Activated CD8-positive, alpha-beta memory T cell treated with anti-CD3 and anti-CD28 coated beads, Interleukin-2, amount 50 U/mL, for 4 hours (primary cell): ENCODE measurements around the gene EIF2A.
"Not testable (repeated sequence)": the region's sequence is repeated elsewhere in the genome, so short reads cannot be mapped to it uniquely, and the experiment has no call there.

Source experiments
- DNase-seq: peaks from one replicate; pipeline ENCODE4 v3.0.0-alpha.2; 2020

The EIF2A gene

DNA sequence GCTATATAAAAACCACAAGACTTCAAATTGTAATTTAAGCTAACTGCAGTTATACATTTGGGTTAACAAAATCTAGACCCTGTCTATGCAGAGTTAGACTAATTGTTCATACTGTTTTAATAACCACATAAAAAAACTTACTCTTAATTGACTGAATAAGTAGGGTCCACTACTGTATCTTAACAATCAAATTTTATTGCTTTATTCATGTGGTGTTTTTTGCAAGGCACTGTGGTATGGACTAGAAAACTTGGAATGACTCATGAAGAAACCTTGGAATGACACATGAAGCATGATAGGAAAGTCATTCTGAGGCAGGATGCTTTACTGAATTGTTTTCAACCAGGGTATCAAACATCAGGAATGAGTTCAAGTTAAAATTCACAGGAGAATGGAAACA is 2.5 kb upstream of the EIF2A start:
- no peak for DNase-seq

DNA sequence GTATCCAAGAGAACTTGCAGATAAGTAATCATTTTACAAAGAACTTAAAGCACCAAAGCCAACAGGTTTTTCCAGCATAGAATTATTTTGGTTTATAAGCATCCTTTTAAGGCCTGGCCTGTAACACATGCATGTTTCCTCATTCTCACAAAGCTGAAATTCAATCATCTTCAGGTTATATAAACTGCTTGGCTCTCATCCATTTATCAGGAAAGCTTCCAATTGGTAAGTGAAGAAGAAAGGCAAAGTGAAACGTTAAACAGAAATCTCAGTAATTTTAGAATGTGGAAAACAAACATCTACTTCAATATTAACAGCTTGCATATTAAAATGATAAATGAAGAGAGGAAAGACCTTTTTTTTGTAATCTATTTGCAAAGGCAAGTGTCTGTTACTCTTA is 1.9 kb upstream of the EIF2A start:
- DNase-seq, result no peak

DNA sequence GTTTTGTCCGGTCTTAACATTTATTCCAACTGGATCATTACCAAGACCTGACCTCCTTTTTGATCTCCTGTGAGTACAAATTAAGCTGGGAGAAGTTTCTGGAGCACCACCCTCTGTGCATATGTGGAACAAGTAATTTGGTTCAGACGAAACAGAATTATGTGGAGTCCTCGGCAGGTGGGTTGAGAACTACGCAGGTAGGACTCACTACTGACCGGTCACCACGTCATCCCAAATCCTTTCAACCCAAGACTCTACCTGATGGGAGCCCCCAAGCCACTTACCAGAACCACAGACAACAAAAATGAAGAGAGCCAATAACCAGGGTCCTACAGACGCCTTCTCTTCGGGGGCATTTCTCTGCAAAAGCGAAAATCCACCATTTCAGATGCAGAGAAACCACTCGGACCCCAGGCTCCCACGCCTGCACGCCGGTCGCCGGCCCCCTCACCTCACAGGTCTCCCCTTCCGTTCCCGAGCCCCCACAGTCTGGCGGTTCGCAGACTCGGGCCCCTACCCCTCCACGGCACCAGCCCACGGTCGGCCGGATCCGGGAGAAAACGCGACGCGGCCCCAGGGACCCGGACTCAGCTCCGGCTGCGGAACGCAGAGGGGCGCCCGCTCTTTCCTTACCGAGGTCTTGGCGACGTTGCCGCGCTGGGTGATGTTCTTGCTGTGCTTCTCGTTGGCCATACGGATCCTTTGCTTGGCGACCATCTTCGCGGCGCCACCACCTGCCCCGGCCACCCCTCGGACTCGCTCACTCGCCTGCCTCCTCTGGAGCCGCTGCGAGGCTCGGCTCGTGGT is 965 bp upstream of the EIF2A start:
- peak; percentile 46 for DNase-seq

DNA sequence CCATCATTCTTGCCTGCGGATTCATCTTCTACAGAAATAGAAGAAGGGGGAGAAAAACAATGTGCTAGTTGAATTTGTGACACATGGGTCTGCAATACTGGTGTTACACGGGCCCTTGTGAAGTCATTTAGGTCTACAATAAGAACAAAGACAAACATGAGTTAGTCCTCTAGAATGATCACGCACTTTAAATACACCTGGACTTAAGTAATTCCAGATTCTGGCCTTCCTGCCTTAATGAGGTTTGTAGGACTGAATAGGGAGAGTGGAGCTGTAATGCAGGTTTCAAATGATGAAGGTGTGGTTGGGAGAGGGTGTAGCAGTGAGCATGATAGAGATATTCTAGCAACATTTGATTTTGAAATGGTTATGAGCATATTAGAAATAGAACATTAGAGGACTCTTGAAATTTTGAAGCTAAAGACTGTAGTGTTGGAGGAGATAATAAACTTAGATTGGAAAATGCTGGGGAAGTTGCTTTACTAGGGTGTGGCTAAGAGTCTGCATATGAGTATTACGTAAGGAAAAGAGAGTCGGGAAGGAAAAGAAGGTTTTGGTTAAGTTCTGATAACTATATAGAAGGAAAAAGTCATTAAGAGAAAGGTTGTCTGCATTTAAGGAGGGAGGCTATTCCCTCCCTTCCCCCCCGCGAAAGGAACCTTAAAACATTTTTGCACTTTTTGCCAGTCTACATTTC is 606 bp downstream of the EIF2A start:
- DNase-seq, result no peak

DNA sequence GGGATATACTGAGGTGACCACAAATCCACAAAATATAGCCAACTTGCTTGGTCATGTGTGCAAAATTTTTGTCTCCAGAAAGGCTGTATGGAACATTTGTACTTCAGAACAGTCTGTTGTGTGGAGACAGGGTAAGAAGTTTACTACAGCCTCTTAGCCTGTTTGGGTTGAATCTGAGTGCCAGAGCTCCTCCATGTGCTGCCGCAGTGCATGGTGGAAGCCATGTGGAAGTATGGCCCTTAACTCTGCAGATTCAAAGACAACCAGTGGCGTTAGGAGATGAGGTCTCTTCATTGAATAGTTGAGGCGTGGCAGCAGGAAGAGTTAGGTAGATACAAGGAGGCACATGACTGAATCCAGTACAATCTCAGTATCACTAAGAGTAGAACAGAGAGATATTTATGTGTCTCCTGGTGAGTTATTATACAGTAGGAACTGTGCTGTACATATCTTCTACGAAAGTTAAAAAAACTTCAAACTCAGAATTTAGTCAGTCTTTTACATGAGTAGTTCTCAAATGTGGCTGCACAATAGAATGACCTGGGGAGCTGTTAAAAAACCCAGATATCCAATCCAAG is 9.4 kb downstream of the EIF2A start:
- no peak for DNase-seq

DNA sequence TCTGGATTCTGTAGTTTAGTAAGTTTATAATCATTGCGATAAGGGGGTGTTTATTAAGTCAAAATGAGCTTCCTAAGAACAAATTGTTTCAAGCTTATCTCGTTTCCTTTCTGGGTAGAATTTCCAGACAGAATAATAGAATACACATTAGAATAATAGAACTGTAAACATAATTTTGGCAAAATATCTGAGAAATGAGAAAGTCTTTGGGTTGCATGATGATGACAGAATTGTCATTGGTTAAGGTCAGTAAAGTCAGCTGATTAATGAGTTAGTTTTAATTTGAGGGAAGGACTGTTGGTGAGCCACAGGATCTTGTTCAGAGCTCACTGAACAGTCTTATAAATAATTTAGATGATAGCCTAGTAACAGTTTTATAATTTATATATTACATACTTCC is 10.2 kb downstream of the EIF2A start:
- DNase-seq, result no peak

DNA sequence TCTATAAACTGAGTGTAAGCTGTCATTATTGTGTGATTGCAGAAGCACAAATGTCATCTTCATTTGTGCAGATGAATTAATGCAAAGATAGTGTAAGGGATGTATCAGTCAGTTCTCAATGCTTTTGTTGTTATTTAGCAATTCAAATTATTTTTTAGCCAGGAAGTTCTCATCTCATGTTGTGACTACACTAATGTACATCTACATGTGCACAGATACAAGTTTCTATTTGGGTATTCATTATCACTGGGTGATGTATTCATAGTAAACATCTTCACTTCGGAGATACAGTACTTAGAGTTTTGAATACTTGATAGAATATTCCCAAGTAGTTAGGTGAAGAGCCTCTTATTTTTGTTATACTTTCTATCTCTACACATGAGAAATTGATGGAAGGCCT is 11.1 kb downstream of the EIF2A start:
- no peak for DNase-seq

DNA sequence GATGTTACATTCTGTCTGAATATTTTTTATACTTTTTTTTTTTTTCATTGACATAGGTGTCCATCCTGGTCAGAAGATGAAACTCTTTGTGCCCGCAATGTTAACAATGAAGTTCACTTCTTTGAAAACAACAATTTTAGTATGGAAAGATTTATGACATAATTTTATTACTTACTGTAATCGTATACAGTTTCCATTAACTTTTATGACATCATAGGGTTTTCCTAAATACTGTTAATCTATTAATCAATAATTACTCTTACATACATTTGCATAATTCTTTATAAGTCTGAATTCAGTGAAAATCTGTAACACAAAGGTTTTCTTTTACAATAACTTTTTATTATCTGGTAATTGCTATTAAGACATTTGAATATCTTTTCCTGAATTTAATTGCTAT is 17.7 kb downstream of the EIF2A start:
- DNase-seq, result no peak

DNA sequence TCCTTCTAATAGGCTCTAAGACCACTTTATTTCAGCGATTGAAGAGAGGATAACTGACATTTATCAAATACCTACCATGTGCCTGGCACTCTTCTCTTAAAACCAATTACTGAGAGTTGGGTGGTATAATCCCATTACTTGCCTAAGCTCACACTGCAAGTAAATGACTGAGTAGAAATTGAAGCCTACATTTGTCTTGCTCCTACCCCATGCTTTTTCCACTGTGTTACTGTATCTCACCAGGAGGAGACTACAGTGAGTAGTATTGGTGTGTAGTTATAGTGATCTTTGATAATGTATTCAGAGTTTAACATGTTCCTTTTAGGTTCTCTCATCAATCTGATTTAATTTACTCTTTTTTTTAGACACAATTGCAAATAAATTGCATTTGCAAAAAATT is 20.7 kb downstream of the EIF2A start:
- no peak for DNase-seq

DNA sequence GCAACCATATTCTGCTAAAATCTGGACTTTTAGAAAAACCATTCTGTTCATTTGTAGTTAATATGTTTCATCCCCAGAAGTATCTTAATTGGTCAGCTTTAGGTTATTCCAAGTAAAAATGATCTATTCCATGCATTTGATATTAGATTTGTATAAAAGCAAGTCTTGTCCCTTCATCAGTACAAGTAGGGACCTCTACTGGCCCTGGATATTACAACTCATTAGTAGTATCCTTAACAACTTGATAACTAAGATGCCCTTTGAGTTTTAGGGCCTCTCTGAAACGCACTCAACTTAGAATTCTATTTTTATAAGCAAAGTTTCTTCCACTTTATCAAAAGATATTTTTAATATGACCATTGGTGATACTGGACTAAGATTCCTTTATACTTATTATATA is 31.3 kb downstream of the EIF2A start:
- no peak for DNase-seq

DNA sequence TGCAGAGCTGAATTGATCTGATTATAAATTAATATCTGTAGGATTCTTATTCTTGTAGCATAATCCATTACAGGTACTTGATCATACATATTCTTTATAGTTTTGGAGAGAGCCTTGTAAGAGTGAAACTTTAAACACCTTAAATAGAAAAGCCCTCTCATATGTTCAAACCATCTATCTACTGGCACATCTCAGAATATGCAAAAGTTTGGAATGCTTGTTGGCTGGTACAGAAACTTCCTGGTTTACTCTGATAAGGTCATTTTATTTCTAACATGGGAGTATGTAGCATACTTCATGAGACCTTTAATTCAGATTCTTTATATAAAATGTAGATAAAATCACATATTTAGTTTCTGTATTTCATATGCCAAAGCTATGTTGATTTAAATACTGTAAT is 34.6 kb downstream of the EIF2A start:
- DNase-seq, result no peak

DNA sequence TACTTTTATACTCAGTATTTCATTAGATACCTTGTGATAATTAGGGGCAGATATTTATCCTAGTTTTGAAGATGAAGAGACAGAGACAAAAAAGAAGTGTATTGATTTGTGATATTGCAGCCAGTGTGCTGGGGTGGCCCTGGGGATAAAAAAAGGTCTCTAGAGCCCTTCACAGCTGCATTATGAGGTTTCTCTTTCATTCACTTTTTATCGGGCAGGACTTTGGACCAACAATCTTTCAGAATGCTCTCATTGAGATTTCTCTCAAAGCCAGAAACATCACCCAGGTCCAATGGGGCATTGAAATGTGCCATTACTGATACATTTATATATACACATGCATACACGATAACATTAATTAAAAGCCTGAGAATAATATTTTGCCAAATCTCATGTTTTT is 36.0 kb downstream of the EIF2A start:
- no peak for DNase-seq

DNA sequence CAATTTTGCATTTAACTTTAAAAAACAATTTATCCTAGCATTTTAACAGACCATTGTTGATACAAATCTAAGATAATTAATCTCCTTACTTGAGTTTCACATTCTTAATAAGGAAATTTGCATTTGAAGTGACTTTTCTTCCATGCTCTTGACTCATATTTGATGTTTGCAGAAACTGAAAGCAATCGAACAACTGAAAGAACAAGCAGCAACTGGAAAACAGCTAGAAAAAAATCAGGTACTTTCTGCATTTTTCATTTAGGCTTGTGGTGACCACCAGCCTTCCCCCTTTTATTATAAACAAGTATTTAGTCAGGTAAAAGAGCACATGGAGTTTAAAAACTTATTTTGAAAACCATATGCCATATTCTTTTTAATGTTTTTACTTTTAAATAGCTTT is 36.4 kb downstream of the EIF2A start:
- no peak for DNase-seq

DNA sequence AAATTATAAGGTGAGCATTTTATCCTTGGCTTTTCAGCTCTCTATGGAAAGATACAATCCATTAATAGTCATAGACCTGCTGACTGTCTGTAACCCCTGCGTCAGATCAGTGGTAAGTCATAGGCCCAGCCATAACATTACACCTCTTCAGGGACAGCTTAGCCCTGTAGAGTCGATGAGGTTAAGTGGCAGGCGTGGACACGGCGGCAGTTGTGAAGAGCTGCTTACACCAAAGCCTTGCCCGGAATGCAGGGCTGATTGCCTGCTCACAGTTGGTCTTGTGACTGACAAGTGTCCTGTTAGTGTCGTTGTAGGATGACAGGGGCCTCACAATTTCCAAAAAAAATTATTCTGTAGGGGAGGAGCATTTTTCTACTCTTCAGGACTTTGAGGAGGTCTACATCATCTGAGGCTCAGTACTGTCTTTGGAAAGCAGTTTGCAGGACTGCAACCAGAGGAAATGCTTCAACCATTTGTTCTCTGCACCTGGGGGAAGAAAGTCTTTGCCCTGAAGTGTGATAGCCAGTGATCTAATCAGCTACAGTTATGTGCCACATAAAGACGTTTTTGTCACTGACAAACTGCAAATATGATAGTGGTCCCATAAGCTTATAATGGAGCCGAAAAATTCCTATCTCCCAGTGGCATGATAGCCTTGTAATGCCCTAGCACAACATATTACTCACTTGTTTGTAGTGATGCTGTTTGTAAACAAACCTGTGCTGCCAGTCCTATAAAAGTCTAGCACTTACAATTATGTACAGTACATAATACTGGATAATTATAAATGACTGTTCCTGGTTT is 41.6 kb downstream of the EIF2A start:
- no peak for DNase-seq

DNA sequence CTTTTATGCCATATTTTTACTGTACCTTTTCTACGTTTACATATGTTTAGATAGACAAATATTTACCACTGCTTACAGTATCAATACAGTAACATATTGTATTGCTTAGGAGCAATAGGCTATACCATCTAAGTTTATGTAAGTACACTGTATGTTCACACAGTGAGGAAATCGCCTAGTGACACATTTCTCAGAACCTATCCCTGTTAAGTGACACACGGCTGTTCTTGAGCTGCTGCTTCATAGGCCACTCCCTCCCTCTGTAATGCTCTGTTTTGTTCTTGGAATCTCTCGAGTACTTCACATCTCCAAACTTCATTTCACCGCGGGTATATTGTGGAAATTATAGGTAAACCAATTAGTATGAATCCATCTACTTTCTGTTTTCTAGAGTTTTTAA is 43.2 kb downstream of the EIF2A start:
- no peak for DNase-seq

DNA sequence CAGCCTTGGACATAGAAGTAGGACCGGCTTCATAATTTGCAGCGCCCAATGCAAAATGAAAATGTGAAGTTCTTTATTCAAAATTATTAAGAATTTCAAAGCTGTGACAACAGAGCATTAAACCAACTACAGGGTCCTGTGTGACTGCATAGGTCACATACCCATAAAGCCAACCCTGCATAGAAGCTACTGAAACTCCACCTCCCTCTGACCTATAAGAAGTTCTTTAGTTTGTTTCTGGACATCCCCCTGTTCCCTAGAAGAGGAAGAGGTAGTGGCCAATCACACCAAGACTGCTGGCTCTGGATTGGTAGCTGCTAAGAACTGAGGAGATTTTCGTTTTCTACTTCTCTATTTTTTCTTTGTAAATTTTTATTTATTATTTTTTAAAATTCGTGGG is 47.6 kb downstream of the EIF2A start:
- DNase-seq, result no peak

DNA sequence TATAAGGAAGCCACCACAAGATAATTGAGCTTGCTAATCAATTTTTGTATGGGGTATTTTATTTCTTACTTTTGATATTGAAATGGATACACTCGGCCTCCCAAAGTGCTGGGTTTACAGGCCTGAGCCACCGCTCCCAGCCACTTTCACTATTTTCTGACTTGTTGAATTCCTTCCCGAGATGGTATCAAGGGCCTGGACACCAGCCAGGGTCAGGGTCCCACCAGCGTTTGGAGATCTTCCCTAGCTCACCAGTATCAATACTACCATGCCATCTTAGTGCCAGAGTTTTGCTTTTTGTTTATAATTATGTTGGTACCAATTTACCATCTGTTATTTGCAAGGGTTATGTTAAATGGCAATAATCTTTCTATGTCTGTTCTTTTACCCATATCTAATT is 51.1 kb downstream of the EIF2A start:
- DNase-seq, result no peak

DNA sequence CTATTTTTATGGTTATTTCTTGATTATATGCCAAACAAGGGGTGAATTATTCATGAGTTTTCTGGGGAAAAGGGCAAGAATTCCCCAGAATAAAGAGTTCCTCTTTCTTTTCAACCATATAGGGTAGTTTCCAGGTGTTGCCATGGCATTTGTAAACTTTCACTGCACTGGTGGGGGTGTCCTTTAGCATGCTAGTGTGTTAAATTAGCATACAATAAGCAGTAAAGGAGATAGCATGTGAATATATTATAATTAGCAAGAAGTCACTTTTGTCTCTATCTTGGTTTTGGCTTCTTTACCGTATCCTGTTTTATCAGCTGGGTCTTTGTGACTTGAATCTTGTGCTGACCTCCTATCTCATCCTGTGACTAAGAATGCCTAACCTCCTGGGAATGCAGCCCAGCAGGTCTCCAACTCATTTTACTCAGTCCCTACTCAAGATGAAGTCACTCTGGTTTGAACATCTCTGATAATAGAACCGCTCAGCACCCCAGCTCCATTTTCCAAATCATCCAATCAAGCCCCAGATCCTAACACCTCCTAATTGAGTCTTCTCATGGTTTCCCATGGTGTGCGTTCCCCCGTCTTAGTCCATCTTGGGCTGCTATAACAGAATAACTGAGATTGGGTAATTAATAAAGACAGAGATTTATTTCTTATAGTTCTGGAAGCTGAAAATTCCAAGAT is 53.2 kb downstream of the EIF2A start:
- no peak for DNase-seq

DNA sequence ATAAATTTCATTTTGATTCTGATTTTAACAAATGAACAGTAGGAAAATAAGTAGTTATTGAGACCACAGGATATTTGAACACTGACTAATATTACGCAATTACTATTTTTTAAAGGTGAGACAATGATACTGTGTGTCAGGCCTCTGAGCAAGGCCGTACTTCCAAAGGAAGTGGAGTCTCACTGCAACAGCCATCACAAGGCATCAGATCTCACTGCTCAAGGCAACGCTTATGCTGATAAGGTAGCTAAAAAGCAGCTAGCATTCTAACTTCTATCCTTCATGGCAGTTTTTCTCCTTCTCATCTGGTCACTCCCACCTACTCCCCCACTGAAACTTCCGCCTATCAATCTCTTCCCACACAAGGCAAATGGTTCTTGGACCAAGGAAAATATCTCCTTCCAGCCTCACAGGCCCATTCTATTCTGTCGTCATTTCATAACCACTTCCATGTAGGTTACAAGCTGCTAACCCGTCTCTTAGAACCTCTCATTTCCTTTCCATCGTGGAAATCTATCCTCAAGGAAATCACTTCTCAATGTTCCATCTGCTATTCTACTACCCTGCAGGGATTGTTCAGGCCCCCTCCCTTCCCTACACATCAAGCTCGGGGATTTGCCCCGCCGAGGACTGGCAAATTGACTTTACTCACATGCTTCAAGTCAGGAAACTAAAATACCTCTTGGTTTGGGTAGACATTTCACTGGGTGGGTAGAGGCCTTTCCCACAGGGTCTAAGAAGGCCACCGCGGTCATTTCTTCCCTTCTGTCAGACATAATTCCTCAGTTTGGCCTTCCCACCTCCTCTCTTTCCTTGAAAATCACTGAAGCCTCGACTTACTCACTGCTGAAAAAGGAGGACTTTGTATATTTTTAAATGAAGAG is 54.3 kb downstream of the EIF2A start:
- not testable (repeated sequence) for DNase-seq

DNA sequence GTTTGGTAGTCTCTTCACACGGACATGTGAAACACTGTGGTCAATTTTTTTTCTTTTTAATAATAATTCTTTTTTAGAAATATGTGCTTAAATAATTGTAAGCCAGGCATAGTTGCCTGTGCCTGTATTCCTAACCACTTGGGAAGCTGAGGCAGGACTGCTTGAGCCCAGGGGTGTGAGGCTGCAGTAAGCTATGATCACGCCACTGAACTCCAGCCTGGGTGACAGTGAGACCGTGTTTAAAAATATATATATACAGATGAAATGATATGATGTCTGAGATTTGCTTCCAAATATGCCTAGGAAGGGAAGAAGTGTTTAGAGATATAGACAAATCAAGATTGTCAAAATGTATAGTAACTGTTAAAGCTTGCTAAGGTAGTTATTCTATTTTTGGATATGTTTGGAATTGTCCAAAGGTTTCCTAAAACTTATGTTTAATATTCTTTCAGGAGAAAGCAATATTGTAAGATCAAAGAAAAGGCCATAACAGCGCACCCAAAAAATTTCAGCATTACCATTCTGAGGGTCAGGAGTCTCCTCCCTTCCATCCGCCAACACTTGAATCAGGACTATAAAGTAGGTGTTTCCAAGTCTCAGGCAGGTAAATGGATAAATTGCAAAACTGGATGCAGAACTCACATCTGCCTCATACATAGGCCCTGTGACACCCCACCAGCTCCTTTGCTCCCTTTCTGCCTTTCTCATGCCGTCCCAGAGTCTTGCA is 56.0 kb downstream of the EIF2A start:
- DNase-seq, result no peak
